ENCODE measurements around the gene TAS2R4. TPM values are rescaled to one million over a fixed set of nuclear protein-coding genes. Genes with fewer than 3 reads are reported as not detected.
"Not testable (repeated sequence)": the region's sequence is repeated elsewhere in the genome, so short reads cannot be mapped to it uniquely, and the experiment has no call there.

Gene TAS2R4
- total RNA-seq, 1 donor from 2014 or later: 0.25 TPM

DNA sequence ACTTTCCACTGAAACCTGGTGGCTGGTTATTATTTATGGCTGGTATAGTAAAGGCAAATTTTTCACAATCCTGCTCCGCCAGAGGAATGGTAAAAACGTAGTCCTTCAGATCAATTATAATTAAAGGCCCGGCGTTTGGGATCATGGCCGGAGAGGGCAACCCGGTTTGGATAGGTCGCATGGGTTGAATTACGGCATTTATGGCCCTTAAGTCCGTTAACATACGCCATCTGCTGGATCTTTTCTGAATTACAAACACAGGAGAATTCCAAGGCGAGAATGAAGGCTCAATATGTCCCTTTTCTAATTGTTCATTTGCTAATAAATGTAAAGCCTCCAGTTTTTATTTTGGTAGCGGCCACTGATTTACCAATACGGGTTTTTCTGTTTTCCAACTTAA, 23.8 kb upstream of the TAS2R4 start:
- DNase-seq: no peak
- H3K4me3 ChIP-seq: no peak overlapping the region
- intact Hi-C loops (cut with micrococcal nuclease): no loop called here
- peaks cover 33% of the 10 kb centered on the region for H3K9me3 ChIP-seq (replicated peaks)
- H3K27ac ChIP-seq (replicated peaks): no peak overlapping the region
- H3K27me3 ChIP-seq (ENCODE audit: low read depth): no peaks in the 10 kb centered on the region
- peaks cover 94% of the 10 kb centered on the region for H3K36me3 ChIP-seq
- no peaks in the 10 kb centered on the region for H3K4me1 ChIP-seq
- peak; percentile 31 for TF ChIP-seq CTCF (IDR thresholded peaks at IDR 0.05; ENCODE audit: borderline replicate concordance)

DNA sequence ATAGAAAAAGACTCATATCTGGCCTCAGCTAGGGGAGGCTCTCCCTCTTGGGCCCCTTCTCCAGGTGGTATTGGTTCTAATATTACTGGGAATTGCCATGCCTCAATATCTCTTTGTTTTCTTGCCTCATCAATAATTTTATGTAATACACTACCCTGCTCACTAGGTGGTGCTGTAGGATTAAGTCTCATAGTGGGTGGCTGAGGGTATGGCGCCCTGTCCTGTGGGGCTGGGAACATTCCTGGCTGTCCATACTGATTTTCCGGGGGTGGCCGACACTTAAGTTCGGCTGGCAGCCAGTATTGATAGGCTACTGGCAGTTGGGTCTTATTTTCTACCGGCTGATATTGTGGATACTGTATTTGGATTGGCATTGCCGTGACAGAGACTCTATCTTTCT, 21.5 kb upstream of the TAS2R4 start:
- peaks cover 82% of the 10 kb centered on the region for H3K36me3 ChIP-seq
- no peak overlapping the region for H3K4me3 ChIP-seq
- DNase-seq: no peak
- H3K27me3 ChIP-seq (ENCODE audit: low read depth): no peaks in the 10 kb centered on the region
- peaks cover 33% of the 10 kb centered on the region for H3K9me3 ChIP-seq (replicated peaks)
- TF ChIP-seq CTCF (IDR thresholded peaks at IDR 0.05; ENCODE audit: borderline replicate concordance): peak; percentile 42
- intact Hi-C loops (cut with micrococcal nuclease): no loop called here
- no peaks in the 10 kb centered on the region for H3K4me1 ChIP-seq
- no peak overlapping the region for H3K27ac ChIP-seq (replicated peaks)

- no peak within 1 kb of the TSS for H3K4me3 ChIP-seq
- DNase-seq: no peak
- no peak for TF ChIP-seq CTCF (IDR thresholded peaks at IDR 0.05; ENCODE audit: borderline replicate concordance)
- H3K4me1 ChIP-seq: no peaks in the 10 kb centered on the region
- H3K27me3 ChIP-seq (ENCODE audit: low read depth): no peaks in the 10 kb centered on the region
- intact Hi-C loops (cut with micrococcal nuclease): no loop called here
- no peak within 1 kb of the TSS for H3K27ac ChIP-seq (replicated peaks)
- H3K36me3 ChIP-seq: peaks cover 51% of the 10 kb centered on the region
- H3K9me3 ChIP-seq (replicated peaks): no peaks in the 10 kb centered on the region
Measured at GRCh38 chr7:141763797-141764196, 12.7 kb upstream of the TAS2R4 start, which contains the start of gene TAS2R3. TSS of gene TAS2R3 (plus strand) at chr7:141764097. CDS start at chr7:141764159, 62 bp downstream.

GRCh38 chr7:141770083-141770583, 6.3 kb upstream of the TAS2R4 start:
- H3K4me1 ChIP-seq; intact Hi-C loops (cut with micrococcal nuclease); H3K4me3 ChIP-seq; H3K27ac ChIP-seq (replicated peaks); DNase-seq; H3K27me3 ChIP-seq (ENCODE audit: low read depth); H3K9me3 ChIP-seq (replicated peaks): not testable (repeated sequence)
- peaks cover 17% of the 10 kb centered on the region for H3K36me3 ChIP-seq

DNA sequence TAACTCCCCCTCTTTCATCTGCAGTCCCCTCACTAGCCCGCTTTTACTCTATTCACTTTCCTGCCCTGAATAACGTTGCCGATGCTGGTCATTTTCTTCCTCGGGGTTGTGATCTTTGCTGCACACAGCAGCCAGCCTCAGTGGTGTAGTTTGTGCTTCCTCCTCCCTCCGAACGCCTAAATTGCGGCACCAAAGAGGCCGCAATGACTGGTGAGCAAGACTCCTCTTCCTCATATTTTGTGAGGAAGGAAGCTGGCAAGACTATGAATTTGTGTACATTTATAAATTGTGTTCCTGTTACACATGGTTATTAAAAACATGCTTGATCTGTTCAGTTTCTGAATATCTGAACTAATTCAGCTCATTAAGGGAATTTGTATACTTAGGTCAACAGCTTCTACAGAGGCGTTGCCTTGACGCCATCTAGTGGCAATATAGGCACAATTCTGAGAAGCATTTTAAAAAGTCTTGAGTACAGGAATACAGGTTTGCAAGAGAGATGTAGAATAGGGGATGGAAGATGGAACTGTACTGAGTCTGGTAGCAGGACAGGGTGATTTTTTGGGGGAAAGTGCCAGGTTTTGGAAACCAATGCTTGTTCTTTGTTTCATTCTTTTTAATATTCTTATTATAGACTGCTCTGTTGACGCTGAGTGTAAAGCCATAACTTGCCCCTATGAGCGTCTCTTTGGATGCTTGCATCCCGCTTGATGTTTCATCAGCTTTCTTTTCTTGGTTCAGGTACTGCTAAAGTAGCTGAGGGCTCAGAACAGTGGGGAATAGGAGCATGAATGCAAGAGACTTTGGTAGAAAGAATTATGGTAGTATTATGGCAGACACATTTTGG, 9.5 kb downstream of the TAS2R4 start:
- Histone ChIP-seq H3K36me3 (peaks cover 12% of the 10 kb centered on the region), H3K4me1 (peaks cover 6% of the 10 kb centered on the region), H3K9me3 (replicated peaks) (no peaks in the 10 kb centered on the region), H3K27ac (replicated peaks) (no peak overlapping the region), H3K27me3 (ENCODE audit: low read depth) (no peaks in the 10 kb centered on the region), H3K4me3 (no peak overlapping the region)
- intact Hi-C loops (cut with micrococcal nuclease): no loop called here
- TF ChIP-seq CTCF (IDR thresholded peaks at IDR 0.05; ENCODE audit: borderline replicate concordance): peak; percentile 77
- no peak for DNase-seq

- H3K4me1 ChIP-seq: peaks cover 6% of the 10 kb centered on the region
- no peak for DNase-seq
- intact Hi-C loops (cut with micrococcal nuclease): no loop called here
- H3K36me3 ChIP-seq: peaks cover 16% of the 10 kb centered on the region
- no peaks in the 10 kb centered on the region for H3K9me3 ChIP-seq (replicated peaks)
- H3K27ac ChIP-seq (replicated peaks): no peak overlapping the region
- TF ChIP-seq CTCF (IDR thresholded peaks at IDR 0.05; ENCODE audit: borderline replicate concordance): no peak
- no peaks in the 10 kb centered on the region for H3K27me3 ChIP-seq (ENCODE audit: low read depth)
- no peak overlapping the region for H3K4me3 ChIP-seq
Measured at GRCh38 chr7:141788296-141788695, 11.8 kb downstream of the TAS2R4 start.
